GM19238 (cell line): ENCODE data around the gene DCAF11.
A peak's percentile ranks its signal among the peaks of the same experiment; 100 is the strongest.
"Not testable (repeated sequence)": the region's sequence is repeated elsewhere in the genome, so short reads cannot be mapped to it uniquely, and the experiment has no call there.

Experiments
- DNase-seq: peaks from one replicate; pipeline ENCODE4 v3.0.0; 2011; ENCODE audit warnings: low spot score; ENCODE audit not compliant: insufficient read length

DCAF11 gene

DNA sequence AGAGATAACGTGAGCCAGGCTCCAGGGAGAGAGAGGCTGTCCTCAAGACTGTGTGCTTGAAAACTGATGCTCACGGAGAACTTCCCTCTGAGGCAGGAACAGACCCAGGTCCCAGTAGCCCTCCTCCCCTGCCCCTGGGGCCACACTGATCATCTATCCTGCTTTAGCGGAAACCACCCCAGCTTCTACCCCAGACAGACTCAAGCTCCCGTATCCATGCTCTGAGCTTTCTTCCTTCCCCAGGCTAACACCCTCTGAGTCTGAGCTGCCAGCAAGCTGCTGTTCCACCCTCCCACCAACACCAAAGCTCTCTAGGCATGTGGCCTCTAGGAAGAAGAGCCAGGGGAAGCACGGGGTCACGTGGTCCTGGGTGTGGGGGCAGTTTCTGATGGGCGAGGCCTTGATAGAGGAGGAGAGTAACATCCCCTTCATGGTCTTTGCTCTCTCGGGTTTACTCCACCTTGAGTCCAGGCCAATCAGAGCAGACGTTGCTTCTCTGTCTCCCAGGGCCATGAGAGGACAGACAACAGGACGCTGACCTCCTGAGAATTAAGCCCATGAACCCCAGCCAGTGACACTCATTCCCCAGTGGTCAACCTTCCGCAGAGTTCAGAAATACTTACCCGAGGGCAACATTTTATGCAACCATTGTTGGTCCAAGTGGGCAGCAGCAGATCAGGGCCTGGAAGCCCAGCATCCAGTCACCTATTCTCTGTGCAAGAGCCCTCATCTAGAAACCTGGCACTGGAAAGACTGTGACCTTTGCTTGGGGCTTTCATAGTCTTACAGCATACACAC is 19.1 kb upstream of the DCAF11 start:
- peak; percentile 92 for DNase-seq

DNA sequence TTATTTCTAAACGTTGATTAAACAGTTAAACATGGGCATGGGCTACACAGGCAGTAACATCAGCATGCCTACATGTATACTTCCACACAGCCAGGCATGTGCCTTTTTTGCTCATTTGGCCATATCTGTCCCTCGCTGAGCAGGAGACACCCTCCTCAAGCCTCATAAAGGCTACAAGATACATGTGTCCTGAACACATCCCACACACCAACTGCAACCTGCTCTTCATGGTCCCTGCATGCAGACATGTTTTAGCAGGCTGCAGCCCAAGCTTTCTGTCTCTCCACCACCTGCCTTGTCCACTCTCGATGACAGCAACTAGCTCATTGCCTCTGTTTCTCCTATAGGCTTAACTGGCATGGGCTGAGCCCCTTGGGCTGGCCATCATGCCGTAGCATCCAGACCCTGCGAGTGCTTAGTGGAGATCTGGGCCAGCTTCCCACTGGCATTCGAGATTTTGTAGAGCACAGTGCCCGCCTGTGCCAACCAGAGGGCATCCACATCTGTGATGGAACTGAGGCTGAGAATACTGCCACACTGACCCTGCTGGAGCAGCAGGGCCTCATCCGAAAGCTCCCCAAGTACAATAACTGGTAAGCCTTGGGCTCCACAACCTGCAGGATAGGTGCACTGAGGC is 17.9 kb upstream of the DCAF11 start:
- no peak for DNase-seq

DNA sequence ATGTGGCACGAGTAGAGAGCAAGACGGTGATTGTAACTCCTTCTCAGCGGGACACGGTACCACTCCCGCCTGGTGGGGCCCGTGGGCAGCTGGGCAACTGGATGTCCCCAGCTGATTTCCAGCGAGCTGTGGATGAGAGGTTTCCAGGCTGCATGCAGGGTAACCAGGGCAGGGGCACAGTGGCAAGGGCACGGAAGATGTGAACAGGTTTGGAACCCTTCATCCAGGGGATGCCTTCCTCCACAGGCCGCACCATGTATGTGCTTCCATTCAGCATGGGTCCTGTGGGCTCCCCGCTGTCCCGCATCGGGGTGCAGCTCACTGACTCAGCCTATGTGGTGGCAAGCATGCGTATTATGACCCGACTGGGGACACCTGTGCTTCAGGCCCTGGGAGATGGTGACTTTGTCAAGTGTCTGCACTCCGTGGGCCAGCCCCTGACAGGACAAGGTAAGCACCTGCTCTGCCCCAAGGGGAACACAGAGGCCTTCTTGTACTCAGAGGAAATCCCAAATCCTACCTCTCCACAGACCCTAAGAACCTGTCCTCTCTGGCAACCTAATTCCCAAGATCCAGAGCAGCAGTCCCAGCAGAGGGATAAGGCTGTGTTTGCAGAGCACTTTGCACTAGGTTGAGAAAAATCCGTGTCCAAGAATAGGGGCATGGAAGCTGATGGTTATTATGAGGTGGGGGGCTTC is 16.2 kb upstream of the DCAF11 start:
- DNase-seq: no peak

DNA sequence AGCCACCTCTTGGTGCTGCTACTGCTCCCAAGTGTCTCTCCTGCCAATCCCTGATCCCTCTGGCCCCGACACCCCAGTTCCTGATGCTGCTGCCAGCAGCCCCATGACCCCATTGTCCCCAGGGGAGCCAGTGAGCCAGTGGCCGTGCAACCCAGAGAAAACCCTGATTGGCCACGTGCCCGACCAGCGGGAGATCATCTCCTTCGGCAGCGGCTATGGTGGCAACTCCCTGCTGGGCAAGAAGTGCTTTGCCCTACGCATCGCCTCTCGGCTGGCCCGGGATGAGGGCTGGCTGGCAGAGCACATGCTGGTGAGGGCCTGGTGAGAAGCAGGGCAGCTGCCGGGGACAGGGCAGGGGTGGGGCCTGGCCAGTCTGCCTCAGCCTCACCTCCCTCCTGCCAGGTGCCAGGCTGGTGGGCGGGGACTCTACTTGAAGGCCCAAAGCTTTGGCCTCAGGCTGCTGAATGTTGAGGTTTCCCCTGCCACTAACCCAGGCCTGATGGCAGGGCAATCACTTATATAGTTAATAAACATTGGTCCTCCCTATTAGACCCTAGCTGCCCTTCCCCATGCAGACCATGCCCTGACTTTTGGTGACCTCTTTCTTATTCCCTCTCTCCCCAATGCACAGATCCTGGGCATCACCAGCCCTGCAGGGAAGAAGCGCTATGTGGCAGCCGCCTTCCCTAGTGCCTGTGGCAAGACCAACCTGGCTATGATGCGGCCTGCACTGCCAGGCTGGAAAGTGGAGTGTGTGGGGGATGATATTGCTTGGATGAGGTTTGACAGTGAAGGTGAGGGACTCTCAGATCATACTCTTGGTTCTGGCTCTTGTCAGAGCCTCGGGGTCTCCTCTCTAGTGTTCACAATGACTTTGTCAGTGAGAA is 15.4 kb upstream of the DCAF11 start:
- no peak for DNase-seq

DNA sequence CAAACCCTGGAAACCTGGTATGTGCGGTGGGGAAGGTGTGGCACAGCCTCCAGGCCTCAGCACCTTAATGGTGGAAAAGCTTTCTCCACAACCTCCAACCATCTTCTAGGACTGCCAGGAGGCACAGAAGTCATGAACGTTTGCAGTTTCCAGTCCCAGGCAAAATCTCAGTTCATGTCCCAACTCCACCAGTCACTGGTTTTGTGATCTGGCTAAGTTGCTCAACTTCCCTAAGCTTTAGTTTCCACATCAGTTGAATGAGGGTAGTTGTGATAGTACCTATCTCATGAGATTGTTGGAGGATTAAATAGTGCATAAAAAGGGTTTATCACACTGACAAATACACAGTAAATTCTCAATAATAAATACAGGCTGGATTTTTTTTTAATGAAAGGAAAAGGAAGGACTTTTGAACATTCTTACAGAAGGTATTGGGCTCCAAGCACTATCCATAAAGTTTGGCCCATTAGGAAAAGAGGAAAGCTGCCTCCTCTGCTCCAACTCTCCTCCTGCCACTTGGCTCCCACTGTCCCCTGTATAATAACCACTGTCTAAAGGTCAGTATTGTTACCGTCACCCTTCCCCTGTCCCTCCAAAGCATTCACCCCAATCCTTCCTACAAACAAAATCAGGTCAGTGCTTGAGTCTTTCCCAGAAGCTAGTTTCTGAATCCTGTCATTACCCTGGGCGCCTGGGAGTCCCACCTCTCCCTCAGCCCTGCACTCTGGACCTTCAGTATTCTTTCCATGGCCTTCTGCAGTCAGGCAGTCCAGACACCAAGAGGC is 14.2 kb upstream of the DCAF11 start:
- no peak for DNase-seq

DNA sequence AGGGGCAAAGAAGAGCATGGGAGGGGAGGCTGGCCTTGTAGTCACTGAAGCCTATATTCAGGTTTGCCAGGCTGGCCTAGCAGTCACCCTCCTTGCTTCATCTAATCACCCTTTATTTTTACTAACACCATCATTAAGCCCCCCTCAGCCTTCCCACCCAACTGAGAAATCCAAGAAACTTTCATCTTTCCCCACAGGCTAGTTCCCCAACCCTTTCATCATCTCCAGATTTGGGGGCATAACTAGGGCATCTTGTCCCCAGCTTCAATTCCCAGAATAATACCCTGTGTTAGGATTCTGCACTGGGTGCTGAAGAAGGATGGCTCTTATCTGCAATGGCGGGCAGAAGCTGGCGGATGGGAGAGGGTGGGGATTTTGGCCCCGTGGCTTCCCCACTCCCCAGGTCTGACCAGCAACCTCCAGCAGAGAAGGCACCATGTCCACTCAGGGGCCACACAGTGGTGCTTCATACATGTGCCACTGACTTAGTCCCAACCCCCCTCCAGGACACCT is 13.5 kb upstream of the DCAF11 start:
- DNase-seq: no peak

DNA sequence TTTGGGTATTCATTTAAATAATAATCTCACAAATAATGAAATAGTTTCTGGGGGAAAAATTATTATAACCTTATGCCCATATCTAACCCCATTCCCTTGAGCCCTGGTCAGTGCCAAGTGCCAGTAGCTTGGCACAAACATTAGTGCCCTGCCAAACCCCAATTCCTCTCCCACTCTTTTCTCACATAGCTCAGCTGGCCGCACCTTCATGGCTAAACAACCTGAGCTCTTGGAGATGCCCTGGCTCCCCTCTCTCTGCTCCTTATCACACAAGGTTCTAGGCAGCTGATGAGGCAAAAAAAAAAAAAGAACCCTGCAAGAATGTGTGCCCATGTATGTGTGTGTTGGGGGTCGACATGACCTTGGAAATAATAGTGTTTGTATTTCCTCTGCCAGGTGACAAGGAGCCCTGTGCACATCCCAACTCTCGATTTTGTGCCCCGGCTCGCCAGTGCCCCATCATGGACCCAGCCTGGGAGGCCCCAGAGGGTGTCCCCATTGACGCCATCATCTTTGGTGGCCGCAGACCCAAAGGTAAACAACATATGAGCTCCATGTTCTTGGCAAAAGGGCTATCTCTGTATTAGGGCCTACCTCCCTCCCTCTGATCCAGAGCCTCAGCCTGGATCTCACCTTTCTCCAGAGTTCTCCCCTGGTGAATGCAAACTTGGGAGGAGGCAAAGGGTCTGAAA is 12.1 kb upstream of the DCAF11 start:
- DNase-seq: no peak

DNA sequence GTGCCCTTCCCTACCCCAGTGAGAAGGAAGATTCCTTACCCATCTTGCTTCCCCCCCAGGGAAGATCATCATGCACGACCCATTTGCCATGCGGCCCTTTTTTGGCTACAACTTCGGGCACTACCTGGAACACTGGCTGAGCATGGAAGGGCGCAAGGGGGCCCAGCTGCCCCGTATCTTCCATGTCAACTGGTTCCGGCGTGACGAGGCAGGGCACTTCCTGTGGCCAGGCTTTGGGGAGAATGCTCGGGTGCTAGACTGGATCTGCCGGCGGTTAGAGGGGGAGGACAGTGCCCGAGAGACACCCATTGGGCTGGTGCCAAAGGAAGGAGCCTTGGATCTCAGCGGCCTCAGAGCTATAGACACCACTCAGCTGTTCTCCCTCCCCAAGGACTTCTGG is 11.1 kb upstream of the DCAF11 start:
- no peak for DNase-seq

DNA sequence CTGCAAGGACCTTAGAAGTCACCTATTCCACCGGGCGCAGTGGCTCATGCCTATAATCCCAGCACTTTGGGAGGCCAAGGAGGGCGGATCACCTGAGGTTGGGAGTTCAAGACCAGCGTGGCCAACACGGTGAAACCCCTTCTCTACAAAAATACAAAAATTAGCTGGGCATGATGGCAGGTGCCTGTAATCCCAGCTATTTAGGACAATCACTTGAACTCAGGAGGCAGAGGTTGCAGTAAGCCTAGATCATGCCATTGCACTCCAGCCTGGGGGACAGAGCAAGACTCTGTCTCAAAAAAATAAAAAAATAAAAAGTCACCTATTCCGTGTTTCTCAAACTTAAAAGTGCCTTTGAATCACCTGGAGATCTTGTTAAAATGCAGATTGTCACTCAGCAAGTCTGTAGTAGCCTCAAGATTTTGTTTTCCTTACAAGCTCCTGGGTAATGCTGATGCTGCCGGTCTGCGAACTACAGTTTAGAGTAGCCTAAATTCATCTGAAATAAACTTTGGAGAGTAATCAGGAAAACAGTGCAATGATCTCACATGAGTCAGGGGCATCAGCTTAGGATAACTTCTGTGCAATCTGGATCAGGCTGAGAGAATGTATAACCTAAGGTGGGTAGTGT is 8.9 kb upstream of the DCAF11 start:
- DNase-seq: not testable (repeated sequence)

DNA sequence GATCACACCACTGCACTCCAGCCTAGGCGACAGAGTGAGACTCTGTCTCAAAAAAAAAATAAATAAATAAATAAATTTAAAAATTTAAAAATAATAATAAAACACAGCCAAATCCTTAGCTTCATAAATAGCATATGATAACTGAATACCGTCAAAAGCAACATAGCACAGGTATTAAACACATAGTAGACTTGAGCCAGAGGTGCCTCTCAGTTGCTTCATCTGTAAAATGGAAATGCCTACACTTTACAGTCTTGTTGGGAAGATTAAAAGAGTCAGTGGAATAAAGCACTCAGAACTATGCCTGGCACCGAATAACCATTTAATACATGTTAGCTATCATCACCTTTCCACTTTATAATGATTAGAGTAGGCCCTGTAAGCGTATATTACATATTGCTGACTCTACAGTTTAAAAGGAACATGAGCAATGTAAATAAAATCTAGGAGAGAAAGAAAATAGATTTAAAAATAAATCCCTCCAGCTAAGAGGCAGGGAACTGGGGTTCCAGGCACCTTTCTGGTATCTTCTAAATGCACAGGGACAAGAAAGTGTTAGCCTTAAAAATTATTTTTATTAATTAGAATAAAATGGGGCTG is 7.8 kb upstream of the DCAF11 start:
- no peak for DNase-seq

DNA sequence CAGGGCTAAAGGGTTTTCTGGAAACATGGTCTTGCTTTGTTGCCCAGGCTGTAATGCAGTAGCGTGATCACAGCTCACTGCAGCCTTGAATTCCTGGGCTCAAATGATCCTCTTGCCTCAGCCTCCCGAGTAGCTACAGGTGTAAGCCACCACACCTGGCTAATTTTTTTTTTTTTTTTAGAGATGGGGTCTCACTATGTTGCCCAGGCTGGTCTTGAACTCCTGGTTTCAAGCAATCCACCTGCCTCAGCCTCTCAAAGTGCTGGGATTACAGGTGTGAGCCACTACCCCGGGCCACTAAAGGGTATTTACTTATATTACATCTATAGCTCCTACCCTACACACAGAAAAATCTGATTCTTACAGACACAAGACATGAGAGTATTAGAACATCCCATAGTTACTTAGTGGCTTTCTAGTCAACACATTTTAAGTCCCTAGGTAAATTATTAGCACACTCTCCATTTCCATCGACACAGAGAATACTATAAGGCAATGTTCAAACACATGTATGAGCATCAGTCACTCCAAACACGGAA is 6.2 kb upstream of the DCAF11 start:
- DNase-seq: no peak

DNA sequence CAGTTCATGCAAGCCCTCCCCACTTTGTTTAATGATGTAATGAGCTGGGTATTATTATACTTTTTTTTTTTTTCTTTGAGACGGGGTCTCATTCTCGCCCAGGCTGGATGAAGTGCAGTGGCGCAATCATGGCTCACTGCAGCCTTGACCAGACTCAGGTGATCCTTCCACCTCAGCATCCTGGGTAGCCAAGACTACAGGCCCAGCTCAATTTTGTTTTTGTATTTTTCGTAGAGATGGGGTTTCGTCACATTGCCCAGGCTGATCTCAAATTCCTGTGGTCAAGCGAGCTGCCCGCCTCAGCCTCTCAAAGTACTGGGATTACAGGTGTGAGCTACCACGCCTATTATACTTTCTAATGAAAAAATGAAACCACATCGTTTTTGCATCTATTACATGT is 4.5 kb upstream of the DCAF11 start:
- no peak for DNase-seq

DNA sequence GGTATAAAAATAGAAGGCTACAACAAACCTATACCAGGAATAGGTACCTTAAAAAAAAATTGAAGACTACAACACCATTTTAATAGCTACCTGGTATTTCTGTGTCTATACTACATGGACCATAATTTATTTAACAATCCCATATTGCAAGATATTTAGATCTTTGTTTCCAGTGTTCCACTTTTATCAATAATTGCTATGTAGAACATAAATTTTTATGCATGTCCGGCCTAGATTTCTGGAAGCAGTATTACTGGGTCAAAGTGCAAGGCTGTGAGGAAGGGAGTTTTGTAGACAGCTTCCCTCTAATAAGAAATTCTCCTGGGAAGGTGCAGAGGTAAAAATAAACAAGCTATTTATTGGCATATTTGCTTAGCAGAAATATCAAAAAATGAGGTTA is 4.1 kb upstream of the DCAF11 start:
- no peak for DNase-seq

DNA sequence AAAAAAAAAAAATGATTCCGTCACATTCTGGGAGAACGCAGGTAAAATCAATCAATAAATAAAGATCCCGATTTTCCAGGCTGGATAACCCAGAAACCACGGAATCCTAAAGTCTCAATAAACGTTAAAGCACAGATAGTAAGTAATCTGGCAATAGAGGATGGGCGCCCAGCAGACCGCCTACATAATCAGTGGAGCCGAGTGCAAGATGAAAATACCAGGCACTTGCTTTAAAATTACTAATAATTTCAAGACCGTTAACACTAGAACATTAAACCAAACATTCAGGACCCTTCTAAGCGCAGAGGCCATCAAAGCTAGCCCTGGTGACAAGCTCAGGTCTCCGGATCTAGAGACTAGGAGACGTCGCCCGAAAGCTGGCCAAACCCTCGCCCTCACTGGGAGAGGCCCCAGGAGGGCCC is 1.2 kb upstream of the DCAF11 start:
- DNase-seq: no peak

DNA sequence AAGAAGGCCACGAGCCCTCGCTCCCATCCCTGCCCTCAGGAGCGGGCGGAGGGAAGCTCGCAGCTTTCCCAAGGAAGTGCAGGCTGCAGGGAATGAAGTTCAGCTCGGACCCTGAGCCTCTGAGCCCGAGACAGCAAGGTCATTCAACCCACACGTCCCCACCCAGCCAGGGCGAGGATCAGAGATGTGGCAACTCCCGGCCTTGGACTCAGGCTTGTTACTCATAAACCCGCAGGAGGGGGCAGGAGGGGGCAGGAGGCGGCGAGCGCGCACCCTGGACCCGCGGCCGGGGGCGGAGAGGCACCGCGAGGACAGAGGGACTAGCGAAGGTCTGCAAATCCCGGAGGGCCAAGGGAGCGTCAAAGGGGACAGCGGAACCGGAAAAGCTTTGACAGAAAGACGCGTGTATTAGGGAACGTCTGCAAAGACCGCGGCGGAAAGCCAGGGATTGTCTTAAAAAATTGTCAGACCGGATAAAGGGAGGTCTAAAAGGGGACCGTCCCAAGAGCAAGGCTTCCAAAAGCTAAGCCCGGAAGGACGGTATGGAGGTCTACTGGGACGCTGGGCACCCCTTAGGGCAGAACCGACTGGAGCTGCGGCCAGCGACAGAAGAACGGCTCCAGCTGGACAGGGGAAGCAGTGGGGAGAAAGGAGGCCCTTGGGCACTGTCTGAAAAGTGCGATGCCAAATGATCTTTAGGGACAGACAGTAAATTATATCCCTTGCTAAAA is 611 bp upstream of the DCAF11 start:
- peak; percentile 61 for DNase-seq

DNA sequence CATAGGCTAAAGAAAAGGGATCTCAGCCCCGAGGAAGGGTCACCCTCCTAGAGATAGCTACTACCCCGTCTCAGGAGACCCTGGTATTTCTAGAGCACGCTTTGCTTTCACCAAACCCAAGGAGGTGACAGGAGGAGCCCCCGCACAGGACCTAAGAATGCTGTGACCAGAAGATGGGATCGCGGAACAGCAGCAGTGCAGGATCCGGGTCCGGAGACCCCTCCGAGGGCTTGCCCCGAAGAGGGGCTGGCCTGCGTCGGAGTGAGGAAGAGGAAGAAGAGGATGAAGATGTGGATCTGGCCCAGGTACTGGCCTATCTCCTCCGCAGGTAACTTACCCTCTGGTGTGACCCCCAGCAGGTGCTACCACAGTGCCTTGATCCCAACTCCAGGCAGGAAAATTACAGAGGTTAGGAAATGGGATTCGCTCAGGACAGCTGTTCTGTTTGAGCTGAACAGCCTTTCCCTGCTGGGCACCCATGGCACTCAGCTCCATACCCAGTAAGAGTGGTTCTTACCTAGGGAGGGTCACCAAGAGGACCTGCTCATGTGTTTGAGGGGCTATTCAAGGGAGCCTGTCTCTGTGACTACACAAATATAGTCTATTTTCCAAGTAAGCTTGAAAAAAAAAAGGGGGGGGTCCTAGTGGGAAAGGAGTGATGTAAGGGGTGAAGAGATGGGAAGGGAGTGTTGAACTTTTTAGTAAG is 998 bp downstream of the DCAF11 start:
- no peak for DNase-seq

DNA sequence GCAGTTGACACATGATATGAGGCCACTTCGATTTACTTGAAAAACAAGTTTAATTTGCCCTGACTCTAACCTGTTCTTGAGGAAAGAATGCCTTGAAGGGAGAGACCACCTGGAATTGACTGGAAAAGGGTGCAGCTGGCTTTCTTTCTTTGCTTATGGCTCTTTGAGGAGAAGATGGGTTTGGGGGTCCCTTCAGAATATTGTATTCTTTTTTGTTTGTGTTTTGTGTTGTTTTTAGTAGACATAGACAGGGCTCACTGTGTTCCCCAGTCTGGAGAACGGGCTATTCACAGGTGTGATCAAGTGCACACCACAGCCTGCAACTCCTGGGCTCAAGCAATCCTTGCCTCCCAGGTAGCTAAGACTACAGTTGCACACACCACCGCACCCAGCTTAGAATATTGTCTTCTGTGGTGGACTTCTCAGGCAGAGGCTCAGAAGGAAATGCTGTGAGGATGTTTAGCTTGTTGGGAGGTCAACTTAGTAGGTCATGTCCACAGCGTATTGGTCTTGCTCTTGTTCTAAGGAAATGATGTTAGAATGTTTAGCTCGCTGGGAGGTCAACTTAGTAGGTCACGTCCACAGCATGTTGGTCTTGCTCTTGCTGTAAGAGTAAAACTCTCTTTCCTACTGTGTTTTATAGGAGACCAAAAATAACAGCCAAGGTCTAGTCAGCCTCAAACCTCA is 1.7 kb downstream of the DCAF11 start:
- no peak for DNase-seq
